ENCODE results near the gene GRWD1.
A peak's percentile ranks its signal among the peaks of the same experiment; 100 is the strongest.
"Not testable (repeated sequence)": the region's sequence is repeated elsewhere in the genome, so short reads cannot be mapped to it uniquely, and the experiment has no call there.

Gene GRWD1

GRCh38 chr19:48480558-48481500 is 35.0 kb downstream of the GRWD1 start:
- peak; percentile 53 for DNase-seq

GRCh38 chr19:48481846-48482639 is 36.3 kb downstream of the GRWD1 start:
- no peak for DNase-seq

- DNase-seq = no peak
Measured at GRCh38 chr19:48483301-48483700, 37.5 kb downstream of the GRWD1 start.

GRCh38 chr19:48484247-48484893 is 38.6 kb downstream of the GRWD1 start:
- DNase-seq = no peak

GRCh38 chr19:48484931-48485612 is 39.3 kb downstream of the GRWD1 start:
- no peak for DNase-seq

- DNase-seq = not testable (repeated sequence)
Measured at GRCh38 chr19:48486706-48487105, 40.9 kb downstream of the GRWD1 start.

- DNase-seq = no peak
Measured at GRCh38 chr19:48487544-48487943, 41.8 kb downstream of the GRWD1 start.

GRCh38 chr19:48487948-48488347 is 42.2 kb downstream of the GRWD1 start:
- no peak for DNase-seq

- not testable (repeated sequence) for DNase-seq
Measured at GRCh38 chr19:48488478-48488877, 42.7 kb downstream of the GRWD1 start.

GRCh38 chr19:48489608-48490216 is 43.9 kb downstream of the GRWD1 start:
- peak; percentile 90 for DNase-seq

- peak; percentile 41 for DNase-seq
Measured at GRCh38 chr19:48490981-48491792, 45.4 kb downstream of the GRWD1 start.

- no peak for DNase-seq
Measured at GRCh38 chr19:48491793-48492123, 46.0 kb downstream of the GRWD1 start.

GRCh38 chr19:48492925-48493717 is 47.3 kb downstream of the GRWD1 start:
- DNase-seq = peak; percentile 78

GRCh38 chr19:48493718-48494401 is 48.1 kb downstream of the GRWD1 start:
- DNase-seq = no peak

GRCh38 chr19:48495396-48495795 is 49.6 kb downstream of the GRWD1 start:
- no peak for DNase-seq

GRCh38 chr19:48496959-48497727 is 51.4 kb downstream of the GRWD1 start:
- no peak for DNase-seq

- DNase-seq = no peak
Measured at GRCh38 chr19:48497728-48498594, 52.2 kb downstream of the GRWD1 start.

All from activated CD4-positive, CD25-positive, alpha-beta regulatory T cell treated with anti-CD3 and anti-CD28 coated beads, Interleukin-2, amount 50 U/mL, for 72 hours (primary cell).